ENCODE results near the gene SLC48A1. TPM values are rescaled to one million over a fixed set of nuclear protein-coding genes. Genes with fewer than 3 reads are reported as not detected.
A peak's percentile ranks its signal among the peaks of the same experiment; 100 is the strongest.
"Not testable (repeated sequence)": the region's sequence is repeated elsewhere in the genome, so short reads cannot be mapped to it uniquely, and the experiment has no call there.

Gene SLC48A1
- total RNA-seq, 2 experiments from 2014 or later, result 13.9 to 18.5 TPM

GRCh38 chr12:47808574-47809365 is 35.7 kb downstream of the SLC48A1 start:
- Mint-ChIP-seq H3K9me3 (ENCODE audit: low read depth) (no peaks in the 10 kb centered on the region), H3K4me1 (peaks cover 92% of the 10 kb centered on the region), H3K4me3 (peak overlapping the region; percentile 68), H3K27ac (peak overlapping the region; percentile 96), H3K27me3 (no peaks in the 10 kb centered on the region), H3K36me3 (peaks cover 54% of the 10 kb centered on the region)
- DNase-seq (peak; percentile 84), ATAC-seq (peak; percentile 40)
- CTCF ChIA-PET, result interaction anchor here (0.7 to 27.3 kb wide), 17 partner anchors 11 to 182 kb away, joined by 3 to 775 read pairs (median 6); partner anchors contain the start of genes HDAC7, RAPGEF3, RPAP3 and SLC48A1

- not testable (repeated sequence) for H3K9me3 Mint-ChIP-seq (ENCODE audit: low read depth); ATAC-seq; H3K27me3 Mint-ChIP-seq; DNase-seq; H3K4me3 Mint-ChIP-seq
- CTCF ChIA-PET, result interaction anchor here (0.6 to 27.3 kb wide), 9 partner anchors 8 to 181 kb away, joined by 3 to 775 read pairs (median 26); partner anchors contain the start of gene HDAC7
- Mint-ChIP-seq H3K27ac (peak overlapping the region; percentile 96), H3K36me3 (peaks cover 56% of the 10 kb centered on the region), H3K4me1 (peaks cover 92% of the 10 kb centered on the region)
Measured at GRCh38 chr12:47809518-47809917, 36.5 kb downstream of the SLC48A1 start.

DNA sequence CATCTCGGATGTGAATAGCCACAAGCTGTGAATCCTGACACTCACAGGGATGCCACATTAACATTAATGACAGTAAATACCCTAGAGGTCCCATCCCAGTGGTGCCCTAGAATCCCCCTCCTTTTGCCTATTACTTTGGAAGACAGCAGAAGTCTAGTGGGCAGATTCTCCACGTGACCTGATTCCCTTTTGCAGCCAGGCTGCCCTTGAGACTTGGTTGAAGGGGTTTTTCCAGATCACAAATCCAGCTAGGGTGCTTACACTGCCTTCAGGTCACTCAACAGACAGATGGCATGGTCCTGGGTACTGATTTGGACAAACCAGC is 38.0 kb downstream of the SLC48A1 start:
- Mint-ChIP-seq H3K4me3 (peak overlapping the region; percentile 91), H3K9me3 (ENCODE audit: low read depth) (no peaks in the 10 kb centered on the region), H3K36me3 (peaks cover 48% of the 10 kb centered on the region), H3K27me3 (no peaks in the 10 kb centered on the region), H3K27ac (peak overlapping the region; percentile 96), H3K4me1 (peaks cover 91% of the 10 kb centered on the region)
- CTCF ChIA-PET, result interaction anchor here (1.7 to 27.3 kb wide), 6 partner anchors 9 to 44 kb away, joined by 9 to 775 read pairs (median 31); partner anchors contain the start of gene HDAC7
- ATAC-seq (no peak), DNase-seq (no peak)

- peak overlapping the region; percentile 96 for H3K27ac Mint-ChIP-seq
- H3K9me3 Mint-ChIP-seq (ENCODE audit: low read depth), result no peaks in the 10 kb centered on the region
- peaks cover 90% of the 10 kb centered on the region for H3K4me1 Mint-ChIP-seq
- ATAC-seq (no peak), DNase-seq (no peak)
- H3K27me3 Mint-ChIP-seq, result no peaks in the 10 kb centered on the region
- CTCF ChIA-PET, result interaction anchor here (1.7 to 27.3 kb wide), 11 partner anchors 8 to 96 kb away, joined by 8 to 775 read pairs (median 16); partner anchors contain the start of gene HDAC7
- peak overlapping the region; percentile 91 for H3K4me3 Mint-ChIP-seq
- H3K36me3 Mint-ChIP-seq, result peaks cover 46% of the 10 kb centered on the region
Measured at GRCh38 chr12:47811581-47812484, 38.8 kb downstream of the SLC48A1 start.

DNA sequence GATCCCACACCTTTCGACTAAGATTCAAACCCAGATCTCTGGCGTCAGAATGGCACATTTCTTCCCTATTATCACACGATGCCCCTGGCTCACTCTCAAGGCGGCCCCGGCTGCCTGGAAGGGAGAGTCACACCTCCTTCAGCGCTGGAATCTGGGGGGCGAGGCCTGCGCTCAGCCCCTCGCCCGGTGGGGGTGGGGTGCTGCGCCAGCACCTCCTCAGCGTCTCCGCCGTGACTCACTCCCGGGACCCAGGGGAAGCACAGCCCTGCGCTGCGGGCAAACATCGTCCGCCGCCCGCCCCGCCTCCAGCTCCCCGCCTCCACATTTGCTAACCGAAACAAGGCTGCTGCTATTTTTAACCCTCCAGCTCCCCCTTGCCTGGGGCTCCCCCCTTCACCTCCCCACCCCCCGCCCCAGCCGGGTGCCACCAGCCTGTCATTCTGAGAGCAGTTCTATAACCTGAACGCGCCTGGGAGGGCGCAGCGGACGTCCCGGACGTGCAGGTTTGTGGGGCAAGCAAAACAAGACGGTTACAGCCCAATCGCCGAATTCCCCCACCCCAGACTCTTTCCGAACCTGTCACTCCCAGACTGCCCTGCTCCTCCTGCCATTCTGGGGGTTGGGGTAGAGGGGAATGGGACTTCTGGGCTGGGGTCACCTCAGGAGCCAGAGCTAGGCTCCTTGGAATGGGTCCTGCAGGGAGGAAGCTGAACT is 39.9 kb downstream of the SLC48A1 start:
- Mint-ChIP-seq H3K4me1 (peaks cover 87% of the 10 kb centered on the region), H3K27ac (peak overlapping the region; percentile 96), H3K27me3 (no peaks in the 10 kb centered on the region), H3K36me3 (peaks cover 48% of the 10 kb centered on the region), H3K9me3 (ENCODE audit: low read depth) (no peaks in the 10 kb centered on the region), H3K4me3 (peak overlapping the region; percentile 91)
- ATAC-seq (peak; percentile 73), DNase-seq (peak; percentile 98)
- CTCF ChIA-PET, result interaction anchor here (1.0 to 27.3 kb wide), 13 partner anchors 9 to 97 kb away, joined by 3 to 775 read pairs (median 10); no protein-coding TSS in a partner anchor

- peak overlapping the region; percentile 96 for H3K27ac Mint-ChIP-seq
- peak overlapping the region; percentile 91 for H3K4me3 Mint-ChIP-seq
- peaks cover 54% of the 10 kb centered on the region for H3K36me3 Mint-ChIP-seq
- H3K4me1 Mint-ChIP-seq, result peaks cover 83% of the 10 kb centered on the region
- CTCF ChIA-PET, result interaction anchor here (0.9 to 27.3 kb wide), 14 partner anchors 9 to 98 kb away, joined by 3 to 775 read pairs (median 10); no protein-coding TSS in a partner anchor
- no peaks in the 10 kb centered on the region for H3K27me3 Mint-ChIP-seq
- ATAC-seq (no peak), DNase-seq (peak; percentile 68)
- H3K9me3 Mint-ChIP-seq (ENCODE audit: low read depth), result no peaks in the 10 kb centered on the region
Measured at GRCh38 chr12:47813511-47814196, 40.6 kb downstream of the SLC48A1 start.

GRCh38 chr12:47814539-47815170 is 41.6 kb downstream of the SLC48A1 start:
- no peaks in the 10 kb centered on the region for H3K27me3 Mint-ChIP-seq
- DNase-seq (no peak), ATAC-seq (no peak)
- H3K4me1 Mint-ChIP-seq, result peaks cover 75% of the 10 kb centered on the region
- H3K4me3 Mint-ChIP-seq, result peak overlapping the region; percentile 91
- peak overlapping the region; percentile 96 for H3K27ac Mint-ChIP-seq
- CTCF ChIA-PET, result interaction anchor here (0.9 to 27.3 kb wide), 8 partner anchors 11 to 99 kb away, joined by 3 to 775 read pairs (median 11); no protein-coding TSS in a partner anchor
- peaks cover 54% of the 10 kb centered on the region for H3K36me3 Mint-ChIP-seq
- H3K9me3 Mint-ChIP-seq (ENCODE audit: low read depth), result no peaks in the 10 kb centered on the region

GRCh38 chr12:47815447-47815846 is 42.4 kb downstream of the SLC48A1 start:
- not testable (repeated sequence) for H3K4me3 Mint-ChIP-seq
- H3K36me3 Mint-ChIP-seq, result peaks cover 53% of the 10 kb centered on the region

DNA sequence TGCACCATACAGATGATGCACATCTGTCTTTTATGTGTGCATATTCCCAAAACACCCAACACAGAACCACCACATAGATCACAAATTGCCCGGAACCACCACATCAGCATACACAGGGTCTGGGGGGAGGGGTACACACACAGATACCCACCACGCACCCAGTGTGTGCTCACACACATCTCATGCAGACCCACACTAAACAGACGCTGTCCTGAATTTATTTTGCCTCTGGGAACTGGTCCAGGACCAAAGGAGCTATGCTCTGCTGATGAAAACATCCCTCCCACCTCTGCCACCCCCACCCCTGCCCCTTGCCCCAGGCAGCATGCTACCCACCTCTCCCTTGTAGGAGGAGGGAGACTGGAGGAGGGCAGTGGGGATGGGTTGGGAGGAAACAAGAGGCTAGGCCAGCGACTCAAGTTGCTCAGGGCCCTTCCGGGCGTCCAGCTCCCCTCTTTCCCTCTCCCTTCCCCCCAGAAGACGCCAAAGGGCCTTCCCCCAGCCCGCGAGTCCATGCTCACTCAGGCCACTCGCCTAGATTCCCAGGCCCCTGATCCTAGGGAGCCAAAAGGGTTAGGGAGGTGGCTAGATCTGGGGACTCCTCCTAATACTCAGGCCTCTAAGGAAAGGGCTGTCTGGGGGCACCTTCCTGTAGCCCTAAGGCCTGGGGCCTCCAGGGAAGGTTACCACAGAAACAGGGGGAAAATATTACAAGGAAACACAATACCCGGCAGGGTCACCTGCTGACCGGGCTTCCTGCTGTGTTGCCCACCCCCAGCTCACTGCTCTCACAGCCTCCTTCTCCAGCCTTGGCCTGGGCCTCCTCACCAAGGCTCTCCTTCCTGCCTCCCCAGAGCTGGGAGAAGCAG is 43.6 kb downstream of the SLC48A1 start:
- Mint-ChIP-seq H3K4me3 (peak overlapping the region; percentile 97), H3K27me3 (no peaks in the 10 kb centered on the region), H3K4me1 (peaks cover 69% of the 10 kb centered on the region), H3K36me3 (peaks cover 45% of the 10 kb centered on the region), H3K27ac (peak overlapping the region; percentile 96), H3K9me3 (ENCODE audit: low read depth) (no peaks in the 10 kb centered on the region)
- DNase-seq (no peak), ATAC-seq (no peak)
- CTCF ChIA-PET, result interaction anchor here (1.1 to 27.3 kb wide), 9 partner anchors 9 to 99 kb away, joined by 3 to 775 read pairs (median 7); partner anchors contain the start of gene SLC48A1

More at GRCh38 chr12:47815447-47815846, 42.4 kb downstream of the SLC48A1 start:
- not testable (repeated sequence) for DNase-seq; H3K9me3 Mint-ChIP-seq (ENCODE audit: low read depth); H3K27me3 Mint-ChIP-seq; ATAC-seq
- CTCF ChIA-PET, result interaction anchor here (3.2 to 27.3 kb wide), 2 partner anchors 18 to 49 kb away, joined by 15 to 775 read pairs; no protein-coding TSS in a partner anchor
- H3K4me1 Mint-ChIP-seq, result peaks cover 71% of the 10 kb centered on the region
- H3K27ac Mint-ChIP-seq, result peak overlapping the region; percentile 96

DNA sequence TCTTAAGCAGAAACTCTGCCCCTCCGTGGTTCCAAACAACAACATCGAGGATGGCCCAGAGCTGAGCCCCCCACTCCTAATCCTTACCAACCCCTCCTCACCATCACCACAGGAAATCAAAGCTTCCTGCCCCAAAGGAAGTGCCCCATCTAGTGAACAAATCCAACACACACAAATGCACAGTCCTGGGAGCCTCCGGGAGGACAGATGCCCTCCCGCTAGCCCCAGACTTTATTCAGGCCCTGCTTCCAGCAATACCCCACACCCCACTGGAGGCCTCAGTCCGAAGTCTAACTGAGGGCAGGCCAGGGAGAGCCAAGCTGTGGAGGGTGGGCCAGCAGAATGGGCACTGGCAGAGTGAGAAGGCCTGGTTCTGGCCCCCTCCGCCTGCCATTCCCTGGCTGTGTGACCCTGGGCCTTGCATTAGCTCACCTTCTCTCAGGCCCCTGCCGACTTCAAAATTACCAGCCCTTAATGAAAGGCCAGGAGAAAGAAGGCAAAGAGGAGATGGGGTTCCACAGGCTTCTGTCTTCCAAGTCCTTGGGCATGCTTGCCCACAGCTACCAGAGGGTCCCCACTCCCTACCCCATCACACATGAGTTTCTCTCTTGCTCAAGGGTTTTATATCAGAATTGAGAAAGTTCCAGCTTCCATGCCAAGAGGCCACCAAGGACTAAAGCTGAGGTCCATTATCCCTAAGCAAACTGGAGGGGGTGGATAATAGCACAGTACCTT is 44.4 kb downstream of the SLC48A1 start:
- H3K36me3 Mint-ChIP-seq, result peaks cover 42% of the 10 kb centered on the region
- peak; percentile 50 for DNase-seq
- no peak for ATAC-seq
- H3K27ac Mint-ChIP-seq, result peak overlapping the region; percentile 96
- peaks cover 64% of the 10 kb centered on the region for H3K4me1 Mint-ChIP-seq
- CTCF ChIA-PET, result interaction anchor here (1.1 to 27.3 kb wide), 13 partner anchors 9 to 111 kb away, joined by 3 to 775 read pairs (median 4); partner anchors contain the start of genes RPAP3 and SLC48A1
- peak overlapping the region; percentile 97 for H3K4me3 Mint-ChIP-seq
- no peaks in the 10 kb centered on the region for H3K27me3 Mint-ChIP-seq
- H3K9me3 Mint-ChIP-seq (ENCODE audit: low read depth), result no peaks in the 10 kb centered on the region
